Small intestine (tissue), 7 donors: ENCODE data around the gene PRPF19. TPM values are rescaled to one million over a fixed set of nuclear protein-coding genes. Genes with fewer than 3 reads are reported as not detected.

Experiments used
- DNase-seq, 2 donors: peaks; one replicate each; pipeline versions ENCODE4 v3.0.0 to v3.0.0-alpha.2; 2013
- FAIRE-seq: peaks from 2 replicates; lab custom pipeline; 2012; peaks lifted over from hg19 to GRCh38; lab: Jason Lieb, UNC
- H3K27ac ChIP-seq, 3 donors: one replicate each; pipeline ENCODE4 v1.5.1; 2013; ENCODE audit warnings: low read length in 2 of 3, mild to moderate bottlenecking in 2 of 3, control low read depth in 1 of 3, inconsistent platforms in 1 of 3, low read depth in 1 of 3, moderate library complexity in 1 of 3
- H3K27me3 ChIP-seq, 3 donors: one replicate each; pipeline ENCODE4 v1.6.1; 2013; ENCODE audit warnings: low read length in 3 of 3, inconsistent platforms in 1 of 3; ENCODE audit not compliant: control insufficient read depth in 3 of 3, insufficient read depth in 3 of 3
- H3K36me3 ChIP-seq, 3 donors: one replicate each; pipeline ENCODE4 v1.6.1; 2013; ENCODE audit warnings: low read length in 3 of 3, inconsistent platforms in 1 of 3, low read depth in 1 of 3, mild to moderate bottlenecking in 1 of 3, moderate library complexity in 1 of 3; ENCODE audit not compliant: control insufficient read depth in 3 of 3, insufficient read depth in 2 of 3
- H3K4me1 ChIP-seq, 3 donors: one replicate each; pipeline ENCODE4 v1.6.1; 2013; ENCODE audit warnings: low read length in 2 of 3, inconsistent platforms in 1 of 3, low read depth in 1 of 3, mild to moderate bottlenecking in 1 of 3, moderate library complexity in 1 of 3; ENCODE audit not compliant: control insufficient read depth in 3 of 3, insufficient read depth in 2 of 3
- H3K4me3 ChIP-seq, 3 donors: one replicate each; pipeline ENCODE4 v1.5.1; 2013; ENCODE audit warnings: low read length in 3 of 3, control low read depth in 1 of 3, inconsistent platforms in 1 of 3, low read depth in 1 of 3, mild to moderate bottlenecking in 1 of 3, moderate library complexity in 1 of 3
- H3K9me3 ChIP-seq, 2 donors: one replicate each; pipeline ENCODE4 v1.6.1; 2013; ENCODE audit warnings: low read depth in 1 of 2, low read length in 1 of 2; ENCODE audit not compliant: control insufficient read depth in 2 of 2, insufficient read depth in 1 of 2
- WGBS, 3 donors: extraction: QIAGEN DNeasy Blood & Tissue Kit; methylation state at CpG; one replicate each; pipeline ENCODE4 v1.1.7; 2013; 5-methylcytosine and 5-hydroxymethylcytosine counted together
- polyA plus RNA-seq, 4 donors: library from polyadenylated mRNA; stranded (reverse) in 3 of 4; unstranded in 1 of 4; fragments of 200-250 nt in 3 of 4; fragments of 120-200 nt in 1 of 4; gene quantifications; one replicate each; pipeline versions ENCODE4 v1.2.1 to v1.2.3, GENCODE V29; 2013
- donor health status: healthy with polysubstance abuse.
- donor health status: control.
- donor health status: control.
- donor health status: Bipolar disorder and iron deficiency.
- donor health status: healthy.

The PRPF19 gene
- polyA plus RNA-seq, 4 donors: 47.9 to 103 (median 80.7) TPM

- DNase-seq (peak in 1 of 2 donors; percentile 35), FAIRE-seq (no peak)
- Histone ChIP-seq H3K27ac (no peak overlapping the region), H3K9me3 (no peaks in the 10 kb centered on the region), H3K36me3 (peaks cover 0 to 8% (median 0%) of the 10 kb centered on the region in 3 donors), H3K4me3 (no peak overlapping the region), H3K27me3 (no peaks in the 10 kb centered on the region), H3K4me1 (peaks cover 0 to 12% (median 0%) of the 10 kb centered on the region in 3 donors)
- 57 to 62% (median 60%) methylated on average over 3 of the region's 3 CpGs for WGBS, 3 donors
These were observed 36.1 kb downstream of the PRPF19 start for GRCh38 chr11:60870276-60870675.

DNA sequence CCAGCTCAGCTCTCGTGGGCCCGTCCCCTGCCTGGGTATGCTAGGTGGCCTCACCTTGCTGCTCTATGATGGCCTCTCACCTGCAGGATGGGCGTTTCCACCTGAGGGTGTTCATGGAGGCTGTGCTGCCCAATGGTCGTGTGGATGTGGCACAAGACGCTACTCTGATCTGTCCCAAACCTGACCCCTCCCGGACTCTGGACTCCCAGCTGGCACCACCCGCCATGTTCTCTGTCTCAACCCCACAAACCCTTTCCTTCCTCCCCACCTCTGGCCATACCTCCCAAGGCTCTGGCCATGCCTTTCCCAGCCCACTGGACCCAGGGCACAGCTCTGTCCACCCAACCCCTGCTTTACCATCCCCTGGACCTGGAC lies 36.9 kb downstream of the PRPF19 start:
- FAIRE-seq: no peak
- Histone ChIP-seq H3K4me3 (no peak overlapping the region), H3K36me3 (peaks cover 0 to 2% (median 0%) of the 10 kb centered on the region in 3 donors), H3K27me3 (no peaks in the 10 kb centered on the region), H3K9me3 (no peaks in the 10 kb centered on the region), H3K4me1 (peaks cover 0 to 9% (median 0%) of the 10 kb centered on the region in 3 donors), H3K27ac (no peak overlapping the region)
- 82 to 95% (median 89%) methylated on average over 6 to 7 of the region's 7 CpGs for WGBS, 3 donors
- DNase-seq: no peak

GRCh38 chr11:60868682-60869450 lies 37.5 kb downstream of the PRPF19 start:
- WGBS, 3 donors: 80 to 87% (median 82%) methylated on average over 10 of the region's 10 CpGs
- H3K36me3 ChIP-seq: no peaks in the 10 kb centered on the region
- DNase-seq (no peak), FAIRE-seq (no peak)
- H3K9me3 ChIP-seq: no peaks in the 10 kb centered on the region
- H3K27me3 ChIP-seq: no peaks in the 10 kb centered on the region
- no peak overlapping the region for H3K4me3 ChIP-seq
- H3K4me1 ChIP-seq: peaks cover 0 to 9% (median 0%) of the 10 kb centered on the region in 3 donors
- no peak overlapping the region for H3K27ac ChIP-seq

DNA sequence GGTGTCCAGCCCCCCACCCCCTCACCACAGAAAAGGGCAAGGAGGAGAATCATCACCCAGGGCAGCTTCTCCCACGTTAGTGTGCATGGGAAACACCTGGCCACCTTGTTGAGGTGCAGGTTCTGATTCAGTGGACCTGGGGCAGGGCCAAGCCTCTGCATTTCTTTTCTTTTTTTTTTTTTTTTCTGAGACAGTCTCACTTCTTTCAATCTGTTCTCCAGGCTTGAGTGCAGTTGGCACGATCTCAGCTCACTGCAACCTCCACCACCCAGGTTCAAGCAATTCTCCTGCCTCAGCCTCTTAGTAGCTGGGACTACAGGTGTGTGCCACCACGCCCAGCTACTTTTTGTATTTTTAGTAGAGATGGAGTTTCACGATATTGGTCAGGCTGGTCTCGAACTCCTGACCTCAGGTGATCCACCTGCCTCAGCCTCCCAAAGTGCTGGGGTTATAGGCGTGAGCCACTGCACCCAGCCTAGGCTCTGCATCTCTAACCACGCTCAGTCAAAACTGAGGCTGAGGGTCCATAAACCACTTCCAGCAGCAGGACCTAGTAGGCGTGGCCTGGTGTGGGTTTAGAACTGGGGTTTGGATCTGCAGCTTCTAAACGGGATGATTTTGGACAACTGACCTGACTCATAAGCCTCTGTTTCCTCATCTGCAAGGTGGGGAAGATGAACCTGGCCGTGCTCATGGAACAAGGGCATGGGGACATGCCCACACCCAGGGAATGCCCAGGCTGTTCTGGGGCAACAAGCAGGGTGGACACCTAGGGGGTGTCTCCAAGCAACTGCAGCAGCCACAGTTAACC lies 38.3 kb downstream of the PRPF19 start:
- Histone ChIP-seq H3K9me3 (no peaks in the 10 kb centered on the region), H3K27me3 (no peaks in the 10 kb centered on the region), H3K27ac (no peak overlapping the region), H3K4me1 (peaks cover 0 to 1% (median 0%) of the 10 kb centered on the region in 3 donors), H3K36me3 (no peaks in the 10 kb centered on the region), H3K4me3 (no peak overlapping the region)
- 65 to 73% (median 66%) methylated on average over 10 of the region's 10 CpGs for WGBS, 3 donors
- no peak for FAIRE-seq
- DNase-seq: no peak

DNA sequence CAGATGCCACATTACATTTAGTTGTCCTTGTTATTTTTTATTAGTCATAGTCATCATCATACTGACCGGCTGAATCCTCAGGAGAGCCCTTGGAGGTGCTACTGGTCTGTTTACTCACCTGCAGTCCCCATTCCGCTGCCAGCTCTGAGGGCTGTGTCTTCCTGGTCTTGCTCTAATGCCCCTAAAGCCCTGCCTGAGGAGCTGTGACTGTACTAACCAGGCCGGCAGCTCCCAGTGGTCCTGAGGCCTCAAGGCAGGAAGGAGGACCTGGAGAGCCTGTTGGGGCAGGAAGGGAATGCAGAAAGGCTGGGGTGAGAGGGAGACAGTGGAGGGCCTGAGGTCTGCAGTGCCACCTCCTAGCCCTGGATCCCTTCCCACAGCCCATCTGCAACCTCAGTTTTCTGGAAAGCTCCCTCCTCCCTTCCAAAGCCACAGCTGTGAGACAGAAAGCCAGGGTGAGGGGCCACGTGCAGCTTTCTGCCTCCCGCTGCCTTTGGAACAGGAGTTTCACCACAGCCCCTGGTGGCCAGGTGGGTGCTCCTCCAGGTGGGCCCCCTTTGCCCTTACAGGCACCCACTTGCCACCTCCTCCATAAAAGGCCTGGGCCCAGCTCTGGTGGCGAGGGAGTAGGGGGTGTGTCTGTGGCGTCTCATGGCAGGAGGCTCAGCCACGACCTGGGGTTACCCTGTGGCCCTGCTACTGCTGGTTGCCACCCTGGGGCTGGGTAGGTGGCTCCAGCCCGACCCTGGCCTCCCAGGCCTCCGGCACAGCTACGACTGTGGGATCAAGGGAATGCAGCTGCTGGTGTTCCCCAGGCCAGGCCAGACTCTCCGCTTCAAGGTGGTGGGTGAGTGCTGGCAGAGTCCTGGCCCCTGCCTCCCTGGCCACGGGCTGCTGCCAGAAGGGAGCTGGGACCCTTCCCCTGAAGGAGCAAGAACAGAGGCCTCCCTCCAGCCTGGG lies 39.2 kb downstream of the PRPF19 start, which contains the start of gene ZP1:
Gene ZP1, plus strand, starts transcription at position 632 of the 960 bp plus-strand sequence. Its CDS starts 20 bp downstream, at position 652.
- no peak for FAIRE-seq
- no peak for DNase-seq
- H3K9me3 ChIP-seq: no peaks in the 10 kb centered on the region
- no peaks in the 10 kb centered on the region for H3K27me3 ChIP-seq
- H3K36me3 ChIP-seq: no peaks in the 10 kb centered on the region
- H3K4me1 ChIP-seq: no peaks in the 10 kb centered on the region
- no peak within 1 kb of the TSS for H3K27ac ChIP-seq
- no peak within 1 kb of the TSS for H3K4me3 ChIP-seq
- 76 to 79% (median 76%) methylated on average over 13 of the region's 13 CpGs for WGBS, 3 donors

- Histone ChIP-seq H3K27ac (no peak overlapping the region), H3K27me3 (no peaks in the 10 kb centered on the region), H3K36me3 (no peaks in the 10 kb centered on the region), H3K4me3 (no peak overlapping the region), H3K4me1 (no peaks in the 10 kb centered on the region), H3K9me3 (no peaks in the 10 kb centered on the region)
- DNase-seq (no peak), FAIRE-seq (no peak)
- WGBS, 3 donors: 76 to 85% (median 77%) methylated on average over 7 of the region's 7 CpGs
These were observed 41.4 kb downstream of the PRPF19 start for GRCh38 chr11:60864856-60865513.

DNA sequence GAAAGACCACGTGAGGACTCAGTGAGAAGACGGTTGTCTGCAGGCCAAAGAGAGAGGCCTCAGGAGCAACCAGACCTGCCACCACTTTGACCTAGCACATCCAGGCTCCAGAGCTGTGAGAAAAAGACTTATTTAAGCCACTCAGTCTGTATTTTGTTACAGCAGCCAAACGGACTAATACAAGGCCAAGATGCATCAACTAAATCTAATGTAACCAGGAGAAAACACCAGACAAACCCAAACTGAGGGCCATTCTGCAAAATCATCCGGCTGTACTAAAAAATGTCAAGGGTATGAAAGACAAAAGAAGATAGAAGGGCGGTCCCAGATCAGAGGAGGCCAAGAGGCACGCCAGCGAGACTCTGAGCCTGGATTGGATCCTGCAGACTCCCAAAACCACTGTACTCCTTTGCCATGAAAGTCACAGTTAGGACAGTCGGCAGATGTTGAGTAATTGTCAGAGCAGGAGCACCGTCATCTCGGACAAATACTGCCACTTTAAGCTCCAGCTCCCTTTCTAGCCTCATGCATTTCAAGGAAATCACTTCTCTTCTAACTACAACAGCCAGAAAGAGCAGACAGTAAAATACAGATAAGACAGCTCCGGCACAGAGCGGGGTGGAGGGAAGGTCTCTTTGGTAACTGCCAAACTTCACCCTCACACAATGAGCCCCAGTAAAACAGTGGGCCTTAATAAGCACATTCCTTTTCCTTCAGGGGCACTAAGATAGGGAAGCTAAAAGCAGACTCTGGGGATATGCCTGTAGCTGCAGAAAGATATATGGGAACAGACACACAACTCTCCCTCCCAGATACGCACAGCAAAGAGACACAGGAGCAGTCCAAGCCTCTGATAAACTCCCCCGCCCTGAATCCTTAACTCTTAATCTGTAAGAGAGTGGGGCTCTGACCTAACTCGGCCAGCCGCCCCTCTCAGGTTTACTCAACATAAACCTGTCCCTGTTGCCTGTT lies 42.5 kb downstream of the PRPF19 start:
- H3K4me3 ChIP-seq: no peak overlapping the region
- H3K27ac ChIP-seq: no peak overlapping the region
- no peaks in the 10 kb centered on the region for H3K27me3 ChIP-seq
- DNase-seq: no peak
- WGBS, 3 donors: 73 to 81% (median 81%) methylated on average over 16 of the region's 16 CpGs
- H3K4me1 ChIP-seq: no peaks in the 10 kb centered on the region
- no peaks in the 10 kb centered on the region for H3K9me3 ChIP-seq
- no peak for FAIRE-seq
- no peaks in the 10 kb centered on the region for H3K36me3 ChIP-seq
